Liver (tissue), 9 donors: ENCODE data around the gene TMEM114. TPM values are rescaled to one million over a fixed set of nuclear protein-coding genes. Genes with fewer than 3 reads are reported as not detected.

Source experiments
- DNase-seq: peaks from one replicate; pipeline ENCODE4 v3.0.0-alpha.2; 2017; ENCODE audit warnings: low spot score
- H3K27ac ChIP-seq, 2 donors: one replicate each; pipeline ENCODE4 v1.7.0; 2013; ENCODE audit warnings: inconsistent platforms in 2 of 2, low read length in 2 of 2, control low read depth in 1 of 2, low read depth in 1 of 2, mild to moderate bottlenecking in 1 of 2
- H3K27me3 ChIP-seq, 4 donors: one replicate each; pipeline versions ENCODE4 v1.6.1 to v1.7.0; 2013; ENCODE audit warnings: low read length in 3 of 4, inconsistent platforms in 1 of 4, mild to moderate bottlenecking in 1 of 4, moderate library complexity in 1 of 4; ENCODE audit not compliant: control insufficient read depth in 4 of 4, insufficient read depth in 4 of 4
- H3K36me3 ChIP-seq, 4 donors: one replicate each; pipeline versions ENCODE4 v1.6.1 to v1.7.0; 2013; ENCODE audit warnings: low read length in 3 of 4, mild to moderate bottlenecking in 3 of 4, low read depth in 1 of 4, moderate library complexity in 1 of 4; ENCODE audit not compliant: control insufficient read depth in 4 of 4, insufficient read depth in 3 of 4
- H3K4me1 ChIP-seq, 4 donors: one replicate each; pipeline versions ENCODE4 v1.6.1 to v1.7.0; 2013; ENCODE audit warnings: low read length in 3 of 4, mild to moderate bottlenecking in 3 of 4, moderate library complexity in 1 of 4; ENCODE audit not compliant: control insufficient read depth in 4 of 4, insufficient read depth in 4 of 4
- H3K4me3 ChIP-seq, 3 donors: one replicate each; pipeline versions ENCODE4 v1.6.1 to v1.7.0; 2013; ENCODE audit warnings: low read length in 3 of 3, control low read depth in 1 of 3, low read depth in 1 of 3, mild to moderate bottlenecking in 1 of 3
- H3K9ac ChIP-seq, 2 donors: one replicate each; pipeline ENCODE4 v1.7.0; 2013; ENCODE audit warnings: low read length in 2 of 2, mild to moderate bottlenecking in 2 of 2, moderate library complexity in 2 of 2, control low read depth in 1 of 2, low read depth in 1 of 2
- H3K9me3 ChIP-seq, 4 donors: one replicate each; pipeline versions ENCODE4 v1.6.1 to v1.7.0; 2013; ENCODE audit warnings: low read length in 3 of 4; ENCODE audit not compliant: control insufficient read depth in 4 of 4
- ATF3 ChIP-seq: IDR thresholded peaks from 2 replicates; pipeline ENCODE4 v1.6.1; 2016; ENCODE audit warnings: antibody characterized with exemption
- CTCF ChIP-seq: fragments of 150-350 bp; IDR thresholded peaks from 2 replicates; pipeline ENCODE4 v1.5.1; 2017; ENCODE audit warnings: improper control_type of control experiment, low read depth, low read length; ENCODE audit not compliant: missing input control
- EGR1 ChIP-seq, 2 donors: IDR thresholded peaks; 2 replicates each; pipeline ENCODE4 v1.6.1; 2016 to 2018; ENCODE audit warnings: antibody characterized with exemption in 2 of 2, low read depth in 2 of 2
- FOXA1 ChIP-seq: IDR thresholded peaks from 2 replicates; pipeline ENCODE4 v1.6.1; 2016; ENCODE audit warnings: antibody characterized with exemption
- FOXA2 ChIP-seq: IDR thresholded peaks from 2 replicates; pipeline ENCODE4 v1.6.1; 2016; ENCODE audit warnings: antibody characterized with exemption
- GABPA ChIP-seq, 2 donors: IDR thresholded peaks in 1 of 2; conservative IDR thresholded peaks in 1 of 2; 2 replicates each; pipeline ENCODE4 v1.6.1; 2016; ENCODE audit warnings: antibody characterized with exemption in 2 of 2, mild to moderate bottlenecking in 1 of 2, moderate library complexity in 1 of 2
- HNF4A ChIP-seq, 2 donors: conservative IDR thresholded peaks; 2 replicates each; pipeline ENCODE4 v1.6.1; 2016; ENCODE audit warnings: antibody characterized with exemption in 2 of 2, mild to moderate bottlenecking in 2 of 2
- HNF4G ChIP-seq: IDR thresholded peaks from 2 replicates; pipeline ENCODE4 v1.6.1; 2016; ENCODE audit warnings: antibody characterized with exemption
- JUND ChIP-seq, 2 donors: IDR thresholded peaks; 2 replicates each; pipeline ENCODE4 v1.6.1; 2016; ENCODE audit warnings: antibody characterized with exemption in 2 of 2
- MAX ChIP-seq: IDR thresholded peaks from 2 replicates; pipeline ENCODE4 v1.6.1; 2016; ENCODE audit warnings: antibody characterized with exemption
- NR2F2 ChIP-seq: IDR thresholded peaks from 2 replicates; pipeline ENCODE4 v1.6.1; 2016; ENCODE audit warnings: antibody characterized with exemption
- RAD21 ChIP-seq, 2 donors: IDR thresholded peaks; 2 replicates each; pipeline ENCODE4 v1.6.1; 2016; ENCODE audit warnings: antibody characterized with exemption in 2 of 2, mild to moderate bottlenecking in 2 of 2
- REST ChIP-seq: IDR thresholded peaks from 2 replicates; pipeline ENCODE4 v1.6.1; 2016; ENCODE audit warnings: antibody characterized with exemption, mild to moderate bottlenecking
- RXRA ChIP-seq, 2 donors: IDR thresholded peaks; 2 replicates each; pipeline ENCODE4 v1.6.1; 2017 to 2018; ENCODE audit warnings: antibody characterized with exemption in 2 of 2, mild to moderate bottlenecking in 1 of 2
- SP1 ChIP-seq: IDR thresholded peaks from 2 replicates; pipeline ENCODE4 v1.6.1; 2018; ENCODE audit warnings: antibody characterized with exemption, mild to moderate bottlenecking
- TAF1 ChIP-seq: conservative IDR thresholded peaks from 2 replicates; pipeline ENCODE4 v1.6.1; 2016; ENCODE audit warnings: antibody characterized with exemption, mild to moderate bottlenecking
- YY1 ChIP-seq: IDR thresholded peaks from 2 replicates; pipeline ENCODE4 v1.6.1; 2016; ENCODE audit warnings: antibody characterized with exemption, mild to moderate bottlenecking
- ZBTB33 ChIP-seq: IDR thresholded peaks from 2 replicates; pipeline ENCODE4 v1.6.1; 2016; ENCODE audit warnings: antibody characterized with exemption
- WGBS: extraction: QIAGEN DNeasy Blood & Tissue Kit; methylation state at CpG from one replicate; pipeline ENCODE4 v1.1.7; 2013; 5-methylcytosine and 5-hydroxymethylcytosine counted together
- polyA plus RNA-seq, 2 donors: library from polyadenylated mRNA; stranded (reverse) in 1 of 2; unstranded in 1 of 2; fragments of 200-250 nt in 1 of 2; fragments of >200 nt in 1 of 2; fragmentation: Nextera tagmentation in 1 of 2; extraction: Ambion mirVana in 1 of 2; gene quantifications; one replicate each; pipeline versions ENCODE4 v1.2.1 to v1.2.3, GENCODE V29; 2013 to 2015
- total RNA-seq, 2 donors: library from RNA; depleted of rRNA; stranded (reverse); fragments of >200 nt; gene quantifications; one replicate each; pipeline ENCODE4 v1.2.3, GENCODE V29; 2014
- donor health status: healthy.
- donor health status: healthy.
- donor health status: healthy.
- donor health status: healthy.
- donor health status: healthy.

TMEM114 gene
- total and polyA plus RNA-seq, 4 donors: not detected

- no peaks in the 10 kb centered on the region for H3K27me3 ChIP-seq
- no peak overlapping the region for H3K9ac ChIP-seq
- no peaks in the 10 kb centered on the region for H3K9me3 ChIP-seq
- TF ChIP-seq SP1 (no peak), GABPA (IDR thresholded peaks at IDR 0.05 in 1 of 2, conservative IDR thresholded peaks at IDR 0.05 in 1 of 2) (no peak), JUND (IDR thresholded peaks at IDR 0.05) (no peak), TAF1 (no peak), CTCF (no peak), HNF4A (conservative IDR thresholded peaks at IDR 0.05) (no peak), ZBTB33 (no peak), FOXA1 (no peak), YY1 (no peak), HNF4G (no peak), ATF3 (no peak), EGR1 (IDR thresholded peaks at IDR 0.05; ENCODE audit: low read depth in 2 of 2) (no peak), MAX (no peak), RXRA (IDR thresholded peaks at IDR 0.05) (no peak), NR2F2 (no peak), FOXA2 (no peak), REST (no peak), RAD21 (IDR thresholded peaks at IDR 0.05) (no peak)
- H3K27ac ChIP-seq: no peak overlapping the region
- no peak overlapping the region for H3K4me3 ChIP-seq
- no peak for DNase-seq
- peaks cover 19 to 86% (median 61%) of the 10 kb centered on the region in 4 donors for H3K36me3 ChIP-seq
- WGBS: 80% methylated on average over 13 of the region's 13 CpGs
- no peaks in the 10 kb centered on the region for H3K4me1 ChIP-seq
These were observed 49.4 kb upstream of the TMEM114 start for GRCh38 chr16:8639694-8640093.
